HepG2 (cell line): Measurements from ENCODE around the gene CASP7. TPM values are rescaled to one million over a fixed set of nuclear protein-coding genes. Genes with fewer than 3 reads are reported as not detected.

Experiments used
- ATAC-seq: fragments of 200-7000 bp; cut with Tn5 transposase; 3 replicates; pipeline ENCODE4 v1.9.1; 2020; ENCODE audit warnings: mild to moderate bottlenecking, moderate library complexity
- BruUV-seq: library from RNA; stranded (reverse); fragments of 400-500 nt; replicated peaks from 2 replicates; lab custom pipeline; 2021; lab: Mats Ljungman, UMichigan
- CTCF ChIA-PET: fragments of 300-600 bp; formaldehyde crosslinking; extraction: SDS; loops from one replicate; lab custom pipeline; 2021; ENCODE audit warnings: low total read pairs, inconsistent platforms, low intra/inter-chr PET ratio; lab: Yijun Ruan, JAX
- POLR2A ChIA-PET: fragments of 350-600 bp; sonication (Branson Sonifier 250); formaldehyde crosslinking; loops from one replicate; lab custom pipeline; 2020; ENCODE audit warnings: antibody characterized with exemption, inconsistent platforms; lab: Yijun Ruan, JAX
- DNase-seq: peaks from one replicate; pipeline ENCODE4 v3.0.0-alpha.2; 2015; ENCODE audit warnings: low spot score
- FAIRE-seq: peaks from 3 replicates; lab custom pipeline; 2011; peaks lifted over from hg19 to GRCh38; lab: Jason Lieb, UNC
- H2AFZ ChIP-seq: one replicate; pipeline ENCODE4 v1.6.1; 2011; ENCODE audit warnings: low read length, inconsistent platforms
- H3K27ac ChIP-seq: fragments of 300-600 bp; 3 replicates; pipeline ENCODE4 v1.8.0; 2011; ENCODE audit warnings: mixed run types, mild to moderate bottlenecking, mixed read lengths, low read length, inconsistent platforms; ENCODE audit not compliant: insufficient read depth; ENCODE audit errors: extremely low read length
- H3K27me3 ChIP-seq, 2 experiments: fragments of 200-600 bp in 1 of 2; 2 replicates in 1 of 2; 3 replicates in 1 of 2; pipeline versions ENCODE4 v1.6.0 to v1.8.0; 2011; ENCODE audit warnings: low read length in 2 of 2, mild to moderate bottlenecking in 2 of 2, moderate library complexity in 2 of 2, inconsistent platforms in 1 of 2; ENCODE audit not compliant: insufficient read depth in 2 of 2, control insufficient read depth in 1 of 2
- H3K36me3 ChIP-seq, 2 experiments: fragments of 200-600 bp in 1 of 2; replicated peaks in 1 of 2; 2 replicates in 1 of 2; 3 replicates in 1 of 2; pipeline versions ENCODE4 v1.5.1 to v1.8.0; 2011; ENCODE audit warnings: low read length in 2 of 2, inconsistent platforms in 1 of 2; ENCODE audit not compliant: insufficient read depth in 2 of 2, control insufficient read depth in 1 of 2
- H3K4me1 ChIP-seq: 2 replicates; pipeline ENCODE4 v1.5.1; 2012; ENCODE audit warnings: low read length, inconsistent platforms; ENCODE audit not compliant: insufficient read depth
- H3K4me2 ChIP-seq: 2 replicates; pipeline ENCODE4 v1.6.0; 2011; ENCODE audit warnings: low read depth, low read length, inconsistent platforms
- H3K4me3 ChIP-seq, 3 experiments: fragments of 200-600 bp in 1 of 3; sonication (generic), shearing (Covaris generic) in 1 of 3; replicated peaks in 1 of 3; 2 replicates each; pipeline ENCODE4 v1.5.1; 2011 to 2016; ENCODE audit warnings: low read length in 3 of 3, inconsistent platforms in 2 of 3, low read depth in 2 of 3, mild to moderate bottlenecking in 2 of 3, control low read depth in 1 of 3, mixed read lengths in 1 of 3; ENCODE audit not compliant: insufficient read depth in 1 of 3
- H3K79me2 ChIP-seq: one replicate; pipeline ENCODE4 v1.6.1; 2011; ENCODE audit warnings: low read length, inconsistent platforms; ENCODE audit not compliant: insufficient read depth
- H3K9ac ChIP-seq: 2 replicates; pipeline ENCODE4 v1.6.0; 2011; ENCODE audit warnings: mild to moderate bottlenecking, low read depth, low read length, inconsistent platforms; ENCODE audit not compliant: insufficient read depth
- H3K9me3 ChIP-seq: 2 replicates; pipeline ENCODE4 v1.5.1; 2012; ENCODE audit warnings: mild to moderate bottlenecking, low read length
- H4K20me1 ChIP-seq: 2 replicates; pipeline ENCODE4 v1.6.0; 2011; ENCODE audit warnings: inconsistent platforms, mild to moderate bottlenecking, low read length, moderate library complexity; ENCODE audit not compliant: insufficient read depth
- ARNT2 ChIP-seq: sonication (generic); formaldehyde crosslinking; IDR thresholded peaks from 2 replicates; pipeline ENCODE4 v1.8.0; 2022; ENCODE audit warnings: mild to moderate bottlenecking, low read depth, missing genetic modification reagents, moderate library complexity
- DNMT1 ChIP-seq: sonication (generic); formaldehyde crosslinking; IDR thresholded peaks from 2 replicates; pipeline ENCODE4 v1.5.1; 2020; ENCODE audit warnings: mild to moderate bottlenecking, missing genetic modification reagents
- HMG20A ChIP-seq: IDR thresholded peaks from 2 replicates; pipeline ENCODE4 v1.6.1; 2016; ENCODE audit warnings: borderline replicate concordance
- MAFG ChIP-seq: sonication (generic); formaldehyde crosslinking; IDR thresholded peaks from 2 replicates; pipeline ENCODE4 v1.5.1; 2020; ENCODE audit warnings: mild to moderate bottlenecking, missing genetic modification reagents
- MED1 ChIP-seq: sonication (generic); formaldehyde crosslinking; IDR thresholded peaks from 2 replicates; pipeline ENCODE4 v1.4.0; 2020; ENCODE audit warnings: missing genetic modification reagents
- POLR2AphosphoS5 ChIP-seq: IDR thresholded peaks from 2 replicates; pipeline ENCODE4 v1.6.1; 2012; ENCODE audit warnings: low read depth, low read length
- TBP ChIP-seq: sonication (generic); formaldehyde crosslinking; IDR thresholded peaks from 2 replicates; pipeline ENCODE4 v1.5.0; 2020; ENCODE audit warnings: missing genetic modification reagents
- ZBTB39 ChIP-seq: sonication (generic); formaldehyde crosslinking; IDR thresholded peaks from 2 replicates; pipeline ENCODE4 v1.5.0; 2020; ENCODE audit warnings: missing genetic modification reagents
- ZMAT5 ChIP-seq: sonication (generic); formaldehyde crosslinking; IDR thresholded peaks from 2 replicates; pipeline ENCODE4 v1.5.0; 2020; ENCODE audit warnings: mild to moderate bottlenecking, low read depth, missing genetic modification reagents, borderline replicate concordance
- ZNF225 ChIP-seq: sonication (generic); formaldehyde crosslinking; IDR thresholded peaks from 2 replicates; pipeline ENCODE4 v1.4.0; 2020; ENCODE audit warnings: mild to moderate bottlenecking, missing genetic modification reagents
- ZNF230 ChIP-seq: sonication (generic); formaldehyde crosslinking; IDR thresholded peaks from 2 replicates; pipeline ENCODE4 v1.4.0; 2020; ENCODE audit warnings: mild to moderate bottlenecking, missing genetic modification reagents
- ZNF350 ChIP-seq: sonication (generic); formaldehyde crosslinking; IDR thresholded peaks from 2 replicates; pipeline ENCODE4 v1.4.0; 2020; ENCODE audit warnings: mild to moderate bottlenecking, low read depth, missing genetic modification reagents, borderline replicate concordance
- ZNF430 ChIP-seq: sonication (generic); formaldehyde crosslinking; IDR thresholded peaks from 2 replicates; pipeline ENCODE4 v1.9.0; 2021; ENCODE audit warnings: mild to moderate bottlenecking, missing genetic modification reagents
- ZNF563 ChIP-seq: sonication (generic); formaldehyde crosslinking; IDR thresholded peaks from 2 replicates; pipeline ENCODE4 v1.8.0; 2022; ENCODE audit warnings: mild to moderate bottlenecking, moderate library complexity, missing genetic modification reagents
- WGBS: methylation state at CpG from one replicate; pipeline ENCODE4 v1.1.6; 2017; ENCODE audit warnings: low lambda C conversion rate; 5-methylcytosine and 5-hydroxymethylcytosine counted together
- in situ Hi-C: cut with HindIII; loops from 2 replicates; pipeline ENCODE4 v1.10.0; 2017; ENCODE audit warnings: low pct_unique_long_range_greater_than_20kb; ENCODE audit not compliant: extremely low pct_ligation_motif_present
- intact Hi-C: fragments of 100-400 bp; cut with micrococcal nuclease; formaldehyde crosslinking; loops from one replicate; pipeline ENCODE4 v1.10.0; 2022; ENCODE audit not compliant: unreplicated experiment
- polyA plus RNA-seq, 8 experiments: library from polyadenylated mRNA; depleted of rRNA in 3 of 8; stranded (reverse) in 7 of 8; unstranded in 1 of 8; fragments of >200 nt; fragmentation: Illumina TruSeq in 4 of 8; extraction: Trizol in 4 of 8; gene quantifications; 2 replicates each; pipeline versions ENCODE4 v1.2.1 to v1.2.3, GENCODE V29; 2011 to 2016; ENCODE audit warnings: low read depth in 4 of 8, missing spikeins in 1 of 8, mixed read lengths in 1 of 8; ENCODE audit not compliant: insufficient read depth in 1 of 8
- total RNA-seq, 5 experiments: library from RNA; depleted of rRNA; stranded (reverse); fragments of >200 nt; fragmentation: Illumina TruSeq; extraction: Trizol; gene quantifications; 2 replicates each; pipeline ENCODE4 v1.2.3, GENCODE V29; 2016; ENCODE audit warnings: low read depth in 1 of 5

Gene CASP7
- total and polyA plus RNA-seq, 2 of the 13 experiments (the other 11 are each of a cell fraction or from before 2014, with no cell fraction given) = 11.9 to 39.3 TPM

GRCh38 chr10:113753020-113753692, 73.4 kb downstream of the CASP7 start (continued):
- TF ChIP-seq TBP (CRISPR knock-in tag) (no peak), MAFG (no peak)

- Histone ChIP-seq H3K9me3 (no peaks in the 10 kb centered on the region), H3K4me1 (0 out of 2 replicates have a peak, but pooled peaks cover 13% of the 10 kb centered on the region), H3K27me3 (peaks cover 0 to 4% of the 10 kb centered on the region in 2 experiments; a peak in 1 of 5 replicates), H3K4me3 (no peak overlapping the region), H3K79me2 (no peaks in the 10 kb centered on the region), H3K36me3 (no peaks in the 10 kb centered on the region), H3K4me2 (no peak overlapping the region), H2AFZ (no peak overlapping the region), H3K27ac (no peak overlapping the region), H3K9ac (no peak overlapping the region), H4K20me1 (no peaks in the 10 kb centered on the region)
- WGBS = 47% methylated on average over 3 of the region's 3 CpGs
- ChIA-PET CTCF (no interaction called here), POLR2A (no interaction called here)
- no TSS peak for BruUV-seq
- intact Hi-C loops (no loop called here), in situ Hi-C loops (no loop called here)
- FAIRE-seq = no peak
- no peak for DNase-seq
- ATAC-seq = no peak
- TF ChIP-seq ZNF563 (no peak), MED1 (CRISPR knock-in tag) (no peak), POLR2AphosphoS5 (no peak), HMG20A (CRISPR knock-in tag) (no peak), ZNF350 (CRISPR knock-in tag) (no peak), ZBTB39 (no peak), ZMAT5 (CRISPR knock-in tag) (no peak), ZNF430 (CRISPR knock-in tag) (no peak), DNMT1 (CRISPR knock-in tag) (no peak), ARNT2 (CRISPR knock-in tag) (no peak), ZNF230 (no peak), ZNF225 (CRISPR knock-in tag) (no peak)
Observed at GRCh38 chr10:113754125-113754524, 74.4 kb downstream of the CASP7 start.
